Smooth muscle cell (in vitro differentiated cells): ENCODE data around the gene TRIM46. TPM values are rescaled to one million over a fixed set of nuclear protein-coding genes. Genes with fewer than 3 reads are reported as not detected.

Source experiments
- DNase-seq: peaks from one replicate; lab custom pipeline; 2025; ENCODE audit not compliant: unreplicated experiment; lab: John Stamatoyannopoulos, UW
- H2AFZ ChIP-seq: fragments of 200-600 bp; sonication (generic); 2 replicates; pipeline ENCODE4 v1.6.0; 2016; ENCODE audit warnings: antibody characterized with exemption, low read depth, mild to moderate bottlenecking
- H3F3A ChIP-seq: fragments of 200-600 bp; sonication (generic); 2 replicates; pipeline ENCODE4 v1.6.0; 2017; ENCODE audit warnings: antibody characterized with exemption, low read depth
- H3K27ac ChIP-seq: fragments of 200-600 bp; sonication (generic); 2 replicates; pipeline ENCODE4 v1.5.1; 2016; ENCODE audit warnings: low read depth, mild to moderate bottlenecking
- H3K27me3 ChIP-seq: fragments of 200-600 bp; sonication (generic); 2 replicates; pipeline ENCODE4 v1.6.1; 2016; ENCODE audit warnings: low read depth, mild to moderate bottlenecking
- H3K36me3 ChIP-seq: fragments of 200-600 bp; sonication (generic); 2 replicates; pipeline ENCODE4 v1.5.1; 2016; ENCODE audit warnings: low read depth
- H3K4me1 ChIP-seq: fragments of 200-600 bp; sonication (generic); 2 replicates; pipeline ENCODE4 v1.5.1; 2016; ENCODE audit warnings: low read depth
- H3K4me2 ChIP-seq: fragments of 200-600 bp; sonication (generic); 2 replicates; pipeline ENCODE4 v1.6.0; 2016; ENCODE audit warnings: mild to moderate bottlenecking
- H3K4me3 ChIP-seq: fragments of 200-600 bp; sonication (generic); 2 replicates; pipeline ENCODE4 v1.5.1; 2016; ENCODE audit warnings: mild to moderate bottlenecking
- H3K79me2 ChIP-seq: fragments of 200-600 bp; sonication (generic); 2 replicates; pipeline ENCODE4 v1.6.0; 2016; ENCODE audit warnings: low read depth, mild to moderate bottlenecking
- H3K9ac ChIP-seq: fragments of 200-600 bp; sonication (generic); 2 replicates; pipeline ENCODE4 v1.6.0; 2016; ENCODE audit warnings: low read depth
- H3K9me3 ChIP-seq: fragments of 200-600 bp; sonication (generic); replicated peaks from 2 replicates; pipeline ENCODE4 v1.5.1; 2016; ENCODE audit warnings: low read depth
- H4K20me1 ChIP-seq: fragments of 200-600 bp; sonication (generic); 2 replicates; pipeline ENCODE4 v1.6.0; 2016; ENCODE audit warnings: low read depth
- CTCF ChIP-seq: fragments of 200-600 bp; sonication (generic); IDR thresholded peaks from 2 replicates; pipeline ENCODE4 v1.5.1; 2017; ENCODE audit warnings: borderline replicate concordance, mild to moderate bottlenecking, antibody characterized with exemption; ENCODE audit not compliant: insufficient read depth, poor library complexity, severe bottlenecking
- WGBS: methylation state at CpG from one replicate; pipeline ENCODE4 v1.1.7; 2016; ENCODE audit warnings: low lambda C conversion rate; 5-methylcytosine and 5-hydroxymethylcytosine counted together
- polyA plus RNA-seq: library from polyadenylated mRNA; unstranded; fragments of >200 nt; fragmentation: Nextera tagmentation; extraction: Ambion mirVana; gene quantifications from 2 replicates; pipeline ENCODE4 v1.2.1, GENCODE V29; 2016
- total RNA-seq: library from RNA; depleted of rRNA; stranded (reverse); fragments of >200 nt; gene quantifications from 2 replicates; pipeline ENCODE4 v1.2.3, GENCODE V29; 2014

Gene TRIM46
- total and polyA plus RNA-seq, 2 experiments from 2014 or later = 3.6 to 3.8 TPM

DNA sequence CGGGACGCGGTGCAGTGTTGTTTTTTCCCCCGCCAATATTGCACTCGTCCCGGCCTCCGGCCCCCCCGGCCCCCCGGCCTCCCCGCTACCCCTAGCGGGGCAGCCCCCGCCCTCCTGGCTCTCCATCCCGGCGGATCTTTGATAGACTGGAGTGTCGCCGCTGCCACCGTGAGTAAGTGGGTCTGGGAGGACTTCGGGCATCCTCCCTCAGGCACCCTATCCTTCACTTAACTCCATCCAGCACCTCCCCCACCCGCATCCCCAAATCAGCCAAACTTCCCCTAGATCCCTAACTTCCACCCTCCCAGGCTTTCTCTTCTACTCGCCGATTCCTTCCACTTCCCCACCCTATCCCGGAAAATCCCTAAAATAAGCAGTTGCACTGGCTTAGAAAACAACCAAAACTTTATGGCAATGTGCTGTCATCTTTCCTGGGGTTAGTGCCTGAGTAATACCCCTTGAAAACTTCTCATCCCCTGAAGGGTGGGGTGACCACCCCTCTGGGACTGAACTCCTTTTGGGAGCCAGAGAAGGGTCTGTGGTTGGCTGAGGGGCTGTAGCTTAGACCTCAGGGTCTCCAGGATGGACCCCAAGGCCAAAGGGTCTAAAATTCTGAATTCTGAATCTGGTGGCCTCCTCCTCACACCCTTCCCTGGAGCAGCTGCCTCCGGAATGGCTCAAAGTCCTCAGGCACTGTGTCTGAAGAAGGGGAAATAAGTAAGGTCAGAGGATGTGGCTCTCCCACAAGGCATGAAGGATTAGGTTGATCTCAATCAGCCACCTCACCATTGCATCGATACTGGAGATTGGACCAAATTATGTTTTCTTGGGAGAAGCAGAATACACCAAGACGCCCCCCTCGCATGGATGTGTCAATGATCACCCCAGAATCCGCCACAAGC is 21.8 kb downstream of the TRIM46 start:
- Histone ChIP-seq H3K4me3 (peak overlapping the region; percentile 58), H3K27me3 (no peaks in the 10 kb centered on the region), H3F3A (peaks cover 3% of the 10 kb centered on the region), H3K27ac (peak overlapping the region; percentile 80), H3K4me1 (peaks cover 18% of the 10 kb centered on the region), H3K9me3 (no peaks in the 10 kb centered on the region), H2AFZ (no peak overlapping the region), H3K79me2 (no peaks in the 10 kb centered on the region), H3K9ac (peak overlapping the region; percentile 81), H3K4me2 (peak overlapping the region; percentile 88), H4K20me1 (no peaks in the 10 kb centered on the region), H3K36me3 (no peaks in the 10 kb centered on the region)
- no peak for TF ChIP-seq CTCF
- 20% methylated on average over 12 of the region's 27 CpGs for WGBS
- DNase-seq = no peak

- peaks cover 18% of the 10 kb centered on the region for H3K4me1 ChIP-seq
- no peak overlapping the region for H2AFZ ChIP-seq
- TF ChIP-seq CTCF = no peak
- H3K4me3 ChIP-seq = no peak overlapping the region
- no peak overlapping the region for H3K27ac ChIP-seq
- H4K20me1 ChIP-seq = no peaks in the 10 kb centered on the region
- no peak overlapping the region for H3K4me2 ChIP-seq
- no peak overlapping the region for H3K9ac ChIP-seq
- H3K36me3 ChIP-seq = no peaks in the 10 kb centered on the region
- H3K79me2 ChIP-seq = no peaks in the 10 kb centered on the region
- H3K27me3 ChIP-seq = no peaks in the 10 kb centered on the region
- DNase-seq = no peak
- no peaks in the 10 kb centered on the region for H3K9me3 ChIP-seq
- H3F3A ChIP-seq = peaks cover 3% of the 10 kb centered on the region
- WGBS = 70% methylated on average over 6 of the region's 6 CpGs
Measured at GRCh38 chr1:155196103-155196892, 22.6 kb downstream of the TRIM46 start.

- no peaks in the 10 kb centered on the region for H3K9me3 ChIP-seq
- WGBS = 92% methylated on average over 20 of the region's 20 CpGs
- peaks cover 3% of the 10 kb centered on the region for H3F3A ChIP-seq
- no peaks in the 10 kb centered on the region for H3K79me2 ChIP-seq
- no peak for DNase-seq
- no peak overlapping the region for H3K27ac ChIP-seq
- H3K27me3 ChIP-seq = no peaks in the 10 kb centered on the region
- TF ChIP-seq CTCF = no peak
- no peak overlapping the region for H2AFZ ChIP-seq
- no peak overlapping the region for H3K9ac ChIP-seq
- no peak overlapping the region for H3K4me3 ChIP-seq
- no peaks in the 10 kb centered on the region for H3K36me3 ChIP-seq
- H4K20me1 ChIP-seq = no peaks in the 10 kb centered on the region
- no peak overlapping the region for H3K4me2 ChIP-seq
- peaks cover 18% of the 10 kb centered on the region for H3K4me1 ChIP-seq
Measured at GRCh38 chr1:155196893-155197638, 23.4 kb downstream of the TRIM46 start.
